M059J (cell line): ENCODE results near the gene ARL14EP. TPM values are rescaled to one million over a fixed set of nuclear protein-coding genes. Genes with fewer than 3 reads are reported as not detected.

Experiments
- DNase-seq: peaks from one replicate; pipeline ENCODE4 v3.0.0-alpha.2; 2012; ENCODE audit warnings: low read depth
- total RNA-seq: library from RNA; depleted of rRNA; stranded (reverse); fragments of >200 nt; shearing (Covaris generic); gene quantifications from 2 replicates; pipeline ENCODE4 v1.2.3, GENCODE V29; 2014; rRNA removed

The ARL14EP gene
- 20.6 and 26.7 TPM in 2 replicates for total RNA-seq

DNA sequence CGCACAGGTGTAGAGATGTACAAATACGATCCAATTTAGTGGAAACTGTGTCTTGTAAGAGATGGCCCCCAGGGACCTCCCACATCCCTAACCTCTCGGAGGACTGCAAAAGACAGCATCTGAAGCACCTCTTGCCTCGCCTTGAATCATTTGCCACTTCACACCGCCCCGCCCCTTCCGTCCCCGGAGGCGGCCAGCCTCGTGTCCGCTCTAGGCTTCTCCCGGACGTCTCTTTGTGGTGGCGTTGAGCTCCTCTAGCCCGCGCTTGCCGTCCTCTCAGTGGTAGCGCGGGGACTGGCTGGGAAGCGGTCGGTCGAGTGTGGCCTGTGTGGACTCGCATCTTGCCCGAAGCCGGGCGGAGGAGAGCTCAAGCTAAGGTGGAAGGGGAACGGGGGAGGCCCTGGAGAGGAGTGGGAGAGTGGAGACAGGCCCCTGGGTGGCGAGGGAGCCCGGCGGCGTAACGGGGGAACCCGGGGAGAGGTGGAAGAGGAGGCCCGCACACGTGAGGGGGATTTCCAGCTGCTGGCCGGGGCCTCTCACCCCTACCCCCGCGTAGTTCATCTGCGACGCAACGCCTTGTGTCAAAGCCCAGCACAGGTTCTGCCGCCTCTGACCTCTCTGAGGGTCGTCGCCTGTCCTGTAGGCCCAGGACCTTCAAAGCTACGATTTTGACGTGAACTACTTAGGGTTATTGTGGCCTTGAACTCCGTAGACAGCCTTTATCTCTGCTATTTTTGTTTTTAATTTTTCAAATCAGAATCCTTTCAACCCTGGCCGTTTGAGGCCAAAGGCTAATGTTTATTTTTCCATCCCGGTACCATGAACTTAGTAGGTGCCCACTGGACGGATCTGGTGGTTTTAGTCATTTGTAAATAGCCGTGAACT lies at the start of gene ARL14EP:
ARL14EP (plus strand) TSS at position 279 of the 885 bp plus-strand sequence. CDS start 7,845 bp downstream, outside the sequence.
- DNase-seq, result peak; percentile 95

DNA sequence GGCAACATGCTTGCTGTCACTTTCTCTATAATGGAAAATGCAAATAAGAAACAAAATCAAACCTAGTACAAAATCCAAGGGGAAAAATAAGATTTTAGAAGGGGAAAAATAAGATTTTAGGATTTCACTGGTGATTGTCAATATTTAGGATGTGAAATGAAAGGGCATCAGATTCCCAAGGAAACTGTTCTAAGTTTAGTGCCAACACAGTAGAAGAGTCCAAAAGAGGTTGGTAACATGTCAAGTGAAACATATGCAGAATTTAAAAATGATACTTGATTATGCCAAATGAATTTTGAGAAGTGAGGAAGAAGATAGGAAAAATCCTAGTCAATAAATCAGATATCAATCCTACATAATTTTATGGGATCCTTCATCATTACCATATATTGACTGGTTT lies 45.7 kb upstream of the ARL14EP start:
- DNase-seq, result no peak

DNA sequence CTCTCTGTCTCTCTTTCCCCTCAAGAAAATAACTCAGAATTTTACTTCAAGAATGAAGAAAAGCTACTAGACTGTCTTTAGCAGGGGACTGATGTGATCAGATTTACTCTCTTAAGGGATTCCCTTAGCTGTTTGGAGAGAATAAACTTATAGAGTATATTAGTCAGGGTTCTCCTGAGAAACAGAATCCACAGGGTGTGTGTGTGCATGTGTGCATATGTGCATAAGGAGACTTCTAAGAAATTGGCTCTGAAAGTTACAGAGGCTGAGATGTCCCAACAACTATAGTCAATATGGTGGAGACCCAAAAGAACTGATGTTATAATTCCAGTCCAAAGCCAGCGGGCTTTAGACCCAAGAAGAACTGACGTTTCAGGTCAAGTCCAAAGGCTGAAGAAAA lies 43.1 kb upstream of the ARL14EP start:
- no peak for DNase-seq

DNA sequence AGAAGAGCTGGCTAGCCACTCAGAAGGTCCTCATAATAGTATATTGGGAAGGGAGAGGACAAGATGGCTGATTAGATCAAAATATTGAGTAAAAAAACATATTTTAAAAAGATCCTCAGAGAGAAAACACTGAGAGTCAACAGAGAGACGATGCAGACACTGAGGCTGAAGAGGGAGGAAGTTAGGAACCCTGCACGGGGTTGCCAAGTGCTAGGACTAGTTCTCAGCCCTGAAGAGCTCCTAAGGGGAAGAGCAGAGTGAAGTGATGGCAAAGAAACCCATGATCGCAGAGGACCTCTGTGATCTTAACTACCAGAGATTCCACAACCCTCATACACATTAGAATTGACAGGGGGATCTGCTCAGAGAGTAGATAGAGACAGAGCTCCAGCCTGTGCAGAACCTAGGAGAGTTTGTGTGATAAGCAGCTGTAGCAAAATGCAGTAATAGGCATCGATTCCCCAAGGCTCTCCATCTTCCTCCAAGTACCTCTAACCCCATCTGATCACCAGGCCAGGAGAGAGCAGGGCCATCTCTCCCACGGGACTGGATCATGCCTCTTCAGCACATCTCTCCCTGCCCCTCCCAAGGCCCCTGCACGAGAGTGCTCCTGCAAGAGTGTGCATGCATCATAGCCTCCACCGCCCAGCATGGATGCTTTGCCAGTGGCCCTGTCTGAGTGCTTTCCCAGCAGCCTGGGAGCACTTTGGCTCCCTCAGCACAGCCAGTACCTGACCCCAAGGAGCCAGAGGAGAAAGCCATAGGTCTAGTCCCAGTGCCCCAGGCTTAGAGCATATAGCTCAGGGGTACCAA lies 41.2 kb upstream of the ARL14EP start:
- no peak for DNase-seq

DNA sequence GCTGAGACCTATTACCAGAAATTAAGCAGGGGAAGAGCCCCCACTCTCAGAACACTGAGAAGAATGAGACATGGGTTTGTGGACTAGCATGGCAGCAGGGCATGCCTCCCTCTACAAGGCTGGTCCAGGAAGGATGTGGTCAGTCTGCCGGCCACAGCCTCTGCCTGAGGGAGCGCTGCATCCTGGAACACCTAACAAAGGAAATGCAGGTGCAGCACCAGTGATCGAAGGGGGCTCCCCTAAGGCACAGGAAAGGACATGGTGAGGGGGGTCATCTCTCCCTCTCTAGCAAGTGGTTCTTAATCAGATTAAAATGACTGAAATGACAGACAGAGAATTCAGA lies 40.6 kb upstream of the ARL14EP start:
- DNase-seq, result no peak

DNA sequence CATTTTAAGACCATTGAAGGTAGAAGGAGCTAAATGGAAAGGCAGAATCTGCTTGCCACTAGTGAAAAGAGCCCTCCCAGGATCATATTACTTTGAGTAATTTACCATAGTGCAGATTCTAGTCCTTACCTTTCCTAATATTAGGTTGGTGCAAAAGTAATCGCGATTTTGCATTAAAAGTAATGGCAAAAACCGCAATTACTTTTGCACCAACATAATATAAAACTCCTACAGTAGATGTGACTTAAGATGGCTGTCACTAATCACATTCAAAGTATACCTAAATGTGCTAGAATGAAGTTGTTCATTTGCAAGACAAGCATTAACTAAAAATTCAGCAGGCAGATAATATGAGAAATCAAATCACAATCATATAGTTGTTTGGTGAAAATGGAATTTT lies 38.1 kb upstream of the ARL14EP start:
- DNase-seq, result no peak

DNA sequence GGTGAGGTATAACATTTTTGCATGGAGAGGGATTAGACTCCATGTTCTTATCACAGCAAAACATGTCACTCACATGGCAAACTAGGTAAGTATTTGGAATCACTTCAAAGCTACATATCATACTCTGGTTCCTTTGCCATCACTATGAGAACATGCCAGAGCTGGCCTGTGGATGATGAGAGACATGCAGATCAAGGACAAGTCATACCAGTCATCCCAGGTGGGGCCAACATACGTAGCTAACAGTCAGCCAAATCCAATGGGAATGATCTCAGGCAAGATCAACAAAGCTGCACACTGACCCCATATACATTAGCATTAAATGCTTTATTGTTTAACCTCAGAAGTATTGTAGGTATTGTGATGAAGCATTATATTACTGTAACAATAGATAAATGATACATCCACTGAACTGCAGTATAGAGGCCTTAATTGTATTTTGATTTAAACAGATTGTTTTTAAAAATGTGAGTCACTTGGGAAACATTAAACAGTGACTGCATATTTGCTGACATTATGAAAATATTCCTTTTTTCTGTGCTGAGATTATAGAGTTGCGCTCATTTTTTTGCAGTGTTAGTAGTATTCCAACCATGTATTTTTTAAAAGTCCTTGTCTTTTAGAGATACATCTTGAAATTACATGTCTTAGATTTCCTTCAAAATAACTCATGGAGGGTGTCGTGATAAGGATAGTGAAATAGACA lies 37.3 kb upstream of the ARL14EP start:
- DNase-seq, result no peak

DNA sequence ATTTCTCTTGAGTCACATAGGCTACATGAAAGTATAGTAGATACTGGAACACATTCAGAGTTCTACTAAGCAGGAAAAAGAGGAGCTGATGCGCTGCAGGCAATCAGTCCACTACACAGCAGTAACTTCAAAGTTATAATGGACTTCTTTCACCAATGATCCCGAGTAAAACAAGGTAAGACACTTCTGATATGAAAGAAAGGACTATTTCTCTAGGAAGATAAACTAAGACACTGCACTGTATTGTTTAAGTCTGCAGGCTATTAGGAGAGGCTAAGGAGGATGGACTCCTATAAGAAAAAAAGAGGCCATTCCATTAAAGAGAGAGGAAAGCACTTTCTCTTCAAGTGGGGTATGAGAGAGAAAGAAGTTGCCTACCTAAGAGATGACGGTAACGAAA lies 31.6 kb upstream of the ARL14EP start:
- no peak for DNase-seq

DNA sequence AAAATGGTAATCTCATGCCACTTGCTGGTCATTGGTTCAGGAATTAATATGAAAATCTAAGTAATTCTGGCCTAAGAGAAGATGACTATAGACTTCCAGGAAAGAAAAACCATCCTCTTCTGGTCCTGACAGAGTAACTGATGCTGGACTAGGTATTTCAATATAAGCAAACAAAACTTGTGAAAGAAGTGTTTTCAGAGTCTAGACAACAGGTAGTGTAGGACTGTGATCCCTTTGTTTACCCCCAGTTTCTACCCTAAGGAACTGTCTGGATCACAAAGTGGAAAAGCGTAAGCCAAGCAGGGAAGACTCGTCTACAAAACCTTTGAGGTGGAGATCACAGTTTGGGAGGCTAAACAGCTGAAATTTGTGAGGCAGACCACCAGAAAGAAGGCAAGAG lies 30.4 kb upstream of the ARL14EP start:
- DNase-seq, result no peak

DNA sequence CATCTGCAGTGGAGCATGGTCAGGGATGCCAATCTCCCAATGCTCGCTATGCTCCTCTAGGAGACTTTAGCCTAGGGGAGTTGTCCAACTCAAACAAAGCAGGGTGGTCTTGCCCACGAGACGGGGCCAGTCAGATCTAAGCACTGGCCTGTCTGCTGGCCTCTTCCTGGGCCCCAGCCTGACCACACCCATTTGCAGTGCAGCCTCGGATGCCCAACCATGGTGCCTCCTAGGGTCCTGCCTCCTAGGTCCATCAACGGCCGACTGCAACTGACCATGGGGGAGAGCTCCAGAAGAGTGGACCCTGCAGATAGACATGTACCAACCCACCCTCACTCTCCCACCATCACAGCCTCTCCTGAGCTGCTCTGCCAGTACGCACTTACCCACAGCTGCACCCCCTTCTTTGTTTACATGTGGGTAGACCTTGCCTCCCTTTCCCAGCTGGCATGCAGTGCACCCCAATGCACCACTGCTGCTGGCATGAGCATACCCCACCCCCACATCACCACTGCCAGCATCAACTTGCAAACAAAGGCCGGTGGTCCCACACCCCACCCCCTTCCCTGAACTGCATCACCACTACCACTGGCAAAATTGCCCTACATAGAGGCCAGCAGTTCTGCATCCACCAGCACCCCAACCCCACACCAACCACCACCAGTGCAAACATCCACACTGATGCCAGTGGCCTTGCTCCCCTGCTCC lies 27.6 kb upstream of the ARL14EP start:
- no peak for DNase-seq

DNA sequence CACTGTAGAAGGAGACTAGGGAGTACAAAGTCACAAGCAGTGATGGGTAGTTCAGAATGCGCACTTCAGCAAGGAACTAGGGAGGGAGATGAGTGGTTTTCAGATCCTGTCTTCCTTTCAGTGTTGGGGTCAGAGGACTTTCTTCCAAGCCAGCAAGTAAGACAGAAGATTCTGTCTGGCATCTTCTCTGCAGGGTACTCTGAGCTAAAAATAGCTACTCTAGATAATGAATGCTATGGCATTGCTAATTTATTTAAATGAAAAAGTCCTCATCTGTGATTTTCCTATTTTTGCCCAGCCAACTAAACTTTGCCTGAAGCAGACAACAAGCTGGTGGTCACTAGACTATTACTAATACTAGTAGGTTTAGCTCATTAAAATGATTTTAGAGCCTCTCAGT lies 18.3 kb upstream of the ARL14EP start:
- DNase-seq, result no peak

DNA sequence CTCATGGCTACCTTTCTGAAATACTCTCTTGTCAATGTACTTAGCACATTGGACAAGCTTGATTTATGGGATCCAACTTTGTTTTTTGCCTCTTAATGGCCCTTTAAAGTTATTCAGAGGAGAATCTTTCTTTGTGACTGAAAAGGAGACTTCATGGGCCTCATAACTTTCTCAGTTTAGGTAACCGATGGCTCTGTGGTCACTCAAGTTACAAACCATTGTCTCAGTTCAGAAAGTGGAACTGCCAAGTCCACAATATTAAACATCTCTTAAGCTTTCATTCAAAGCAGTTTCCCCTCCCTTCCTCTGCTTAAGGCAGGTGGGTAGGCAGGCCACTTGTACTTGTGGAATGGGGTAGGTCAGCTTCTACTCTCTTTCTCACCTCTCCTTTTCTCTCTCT lies 12.3 kb upstream of the ARL14EP start:
- no peak for DNase-seq

DNA sequence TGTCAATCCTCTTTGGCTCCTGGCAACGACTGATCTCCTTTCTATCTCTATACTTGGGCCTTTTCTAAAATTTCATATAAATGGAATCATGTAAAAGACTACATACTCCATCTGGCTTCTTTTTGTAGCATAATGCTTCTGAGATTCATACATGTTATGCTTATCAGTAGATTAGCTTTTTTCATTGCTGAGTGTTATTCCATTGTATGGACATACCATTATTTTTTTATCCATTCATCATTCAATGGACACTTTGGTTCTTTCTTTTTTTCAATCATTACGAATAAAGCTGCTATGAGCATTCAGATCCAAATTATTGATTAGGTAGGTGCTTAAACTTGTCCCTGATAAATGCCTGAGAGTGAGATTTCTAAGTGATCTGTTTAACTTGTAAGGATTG lies 11.7 kb upstream of the ARL14EP start:
- DNase-seq, result no peak

DNA sequence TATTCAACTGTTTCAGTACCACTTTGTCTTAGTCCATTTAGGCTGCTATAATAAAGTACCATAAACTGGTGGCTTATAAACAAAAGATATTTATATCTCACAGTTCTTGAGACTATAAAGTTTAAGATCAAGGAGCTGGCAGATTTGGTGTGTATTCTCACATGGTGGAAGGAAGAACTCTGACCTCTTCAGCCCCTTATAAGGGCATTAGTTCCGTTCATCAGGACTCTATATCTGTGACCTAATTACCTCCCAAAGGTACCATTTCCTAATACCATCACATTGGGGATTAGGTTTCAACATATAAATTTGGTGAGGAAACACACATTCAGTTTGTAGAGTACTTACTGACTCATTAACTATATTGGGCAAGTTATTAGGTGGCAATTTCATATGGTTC lies 10.7 kb upstream of the ARL14EP start:
- no peak for DNase-seq

DNA sequence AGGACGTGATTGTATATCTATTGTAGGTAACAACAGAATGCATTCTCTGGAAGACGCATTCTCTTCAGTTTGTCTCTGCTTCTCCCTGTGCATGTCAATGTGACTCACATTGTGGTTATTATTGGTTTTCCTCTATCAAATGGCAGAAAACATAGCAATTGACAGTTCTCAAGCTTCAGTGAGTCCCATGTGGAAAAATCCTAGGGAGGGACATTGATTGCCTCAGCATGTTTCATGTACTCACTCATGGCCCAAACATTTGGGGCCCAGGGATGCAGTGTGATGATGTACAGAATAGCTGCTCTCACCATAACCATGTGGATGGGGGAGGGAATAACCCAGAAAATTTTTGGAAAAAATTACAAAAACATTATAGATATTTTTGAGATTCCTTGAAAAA lies 9.3 kb upstream of the ARL14EP start:
- no peak for DNase-seq

DNA sequence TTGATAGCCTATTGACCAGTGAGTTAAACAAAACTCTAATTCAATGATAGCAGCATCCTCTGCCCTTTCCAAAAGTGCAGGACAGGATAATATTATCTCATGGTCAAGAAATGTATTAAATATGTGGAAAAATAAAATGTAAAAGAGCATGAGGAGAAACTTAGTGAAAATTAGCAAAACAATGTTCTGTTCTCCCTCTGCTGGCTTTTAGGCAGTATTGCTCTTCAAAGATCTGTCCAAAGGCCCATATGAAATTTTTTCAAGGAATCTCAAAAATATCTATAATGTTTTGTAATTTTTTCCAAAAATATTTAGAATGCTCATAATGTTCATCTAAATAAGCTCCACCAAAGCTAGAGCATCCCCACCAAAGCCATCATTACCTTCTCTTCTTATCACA lies 8.3 kb upstream of the ARL14EP start:
- no peak for DNase-seq

DNA sequence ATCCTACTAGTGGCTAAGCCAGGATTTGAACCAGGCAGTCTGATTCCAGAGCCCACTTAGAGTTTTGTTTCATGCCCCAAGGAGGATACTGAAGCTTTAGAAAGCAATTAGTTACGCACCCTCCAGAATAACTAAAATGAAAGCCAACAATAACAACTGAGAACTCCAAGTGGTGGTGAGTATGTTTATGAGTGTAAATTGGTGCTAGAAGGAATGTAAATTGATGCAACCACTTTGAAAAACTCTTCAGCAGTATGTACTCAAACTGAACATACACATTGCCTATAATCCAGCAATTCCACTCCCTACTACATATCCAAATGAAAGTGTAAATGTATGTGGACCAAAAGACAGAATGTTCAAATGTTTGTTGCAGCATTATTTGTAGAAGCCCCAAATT lies 6.7 kb upstream of the ARL14EP start:
- DNase-seq, result no peak

DNA sequence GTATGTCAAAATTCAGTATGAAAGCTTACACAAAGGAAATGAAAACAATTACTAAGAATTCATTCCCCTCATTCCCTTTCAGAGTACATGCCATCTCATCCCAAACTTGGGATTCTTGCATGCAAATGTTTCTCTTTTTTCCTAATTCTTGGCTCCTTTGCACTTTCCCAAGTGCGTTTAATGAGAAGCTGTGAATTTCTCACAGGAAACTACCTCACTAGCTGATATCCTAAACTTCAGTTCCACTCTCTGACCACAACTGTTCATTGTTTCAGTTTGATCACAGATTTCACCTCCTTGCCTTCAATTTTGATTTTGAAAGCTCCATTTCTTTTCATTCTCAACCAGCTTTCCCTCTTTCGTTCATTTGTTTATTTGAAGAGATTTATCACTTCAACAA lies 5.9 kb upstream of the ARL14EP start:
- no peak for DNase-seq

DNA sequence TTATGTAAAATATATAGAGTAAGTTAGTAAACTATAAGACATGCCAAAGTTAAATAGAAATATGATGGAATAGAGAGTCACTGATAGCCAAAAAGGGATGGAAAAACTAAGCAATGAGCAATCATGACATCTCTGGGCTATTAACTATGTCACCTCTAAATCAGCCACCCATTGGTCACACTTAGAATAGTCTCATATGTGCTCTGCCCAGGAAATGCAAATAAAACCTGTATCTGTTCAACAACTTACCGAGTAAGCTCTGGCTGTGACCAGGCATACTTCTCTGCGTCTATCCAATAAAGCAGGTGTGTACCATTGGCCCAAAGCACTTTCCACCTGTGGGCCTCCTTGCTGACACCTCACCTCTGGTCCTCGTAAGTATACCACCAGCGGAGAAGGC lies 1.6 kb upstream of the ARL14EP start:
- no peak for DNase-seq

DNA sequence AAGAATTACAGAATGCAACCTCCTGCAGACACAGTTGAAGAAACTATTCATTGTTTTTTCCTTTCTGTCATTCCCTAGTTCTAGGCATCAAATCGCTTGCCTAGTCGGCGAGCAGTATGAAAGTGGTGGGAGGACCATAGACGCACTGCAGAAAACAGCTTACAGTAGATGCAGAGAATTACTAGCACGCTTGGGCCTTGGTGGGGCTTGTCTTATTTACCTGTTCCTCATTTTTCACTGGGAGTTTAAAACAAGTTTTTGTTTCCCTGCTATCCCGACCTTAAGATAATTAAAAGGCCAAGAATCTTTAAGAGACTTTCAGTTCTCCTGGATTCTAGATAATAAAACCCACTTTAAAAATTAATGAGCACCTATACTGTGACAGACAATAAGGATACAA lies 713 bp upstream of the ARL14EP start:
- no peak for DNase-seq

DNA sequence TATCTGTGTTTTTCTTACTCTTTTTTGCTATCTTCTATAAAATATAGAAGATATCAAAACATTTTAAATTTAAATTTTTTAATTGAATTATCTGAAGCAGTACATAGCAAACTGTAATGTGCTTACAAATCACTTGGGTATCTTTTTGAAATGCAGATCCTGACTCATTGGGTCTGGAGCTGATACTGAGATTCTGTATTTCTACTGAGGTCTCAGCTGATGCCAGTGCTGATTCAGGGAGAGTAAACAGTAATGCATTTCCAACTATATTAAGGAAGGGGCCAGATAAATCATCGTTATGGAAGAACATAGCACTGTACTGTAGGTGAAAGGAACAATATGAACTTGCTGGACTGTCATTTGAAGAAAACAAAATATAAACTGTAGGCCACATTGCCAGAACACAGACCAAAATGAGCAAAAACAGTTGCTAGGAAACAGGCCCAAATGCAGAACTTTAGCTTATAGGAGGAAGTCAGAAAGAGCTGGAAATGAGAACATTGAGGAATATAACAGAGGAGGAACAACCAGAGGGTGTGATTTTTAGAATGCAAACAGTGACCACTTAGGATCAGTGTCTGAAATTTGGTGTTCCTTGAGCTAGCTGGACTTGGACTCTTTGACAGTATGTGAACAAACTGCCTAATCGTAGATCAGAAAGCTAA lies 3.3 kb downstream of the ARL14EP start:
- DNase-seq, result no peak
